ENCODE measurements around the gene MBD3.
"Not testable (repeated sequence)": the region's sequence is repeated elsewhere in the genome, so short reads cannot be mapped to it uniquely, and the experiment has no call there.

Gene MBD3

DNA sequence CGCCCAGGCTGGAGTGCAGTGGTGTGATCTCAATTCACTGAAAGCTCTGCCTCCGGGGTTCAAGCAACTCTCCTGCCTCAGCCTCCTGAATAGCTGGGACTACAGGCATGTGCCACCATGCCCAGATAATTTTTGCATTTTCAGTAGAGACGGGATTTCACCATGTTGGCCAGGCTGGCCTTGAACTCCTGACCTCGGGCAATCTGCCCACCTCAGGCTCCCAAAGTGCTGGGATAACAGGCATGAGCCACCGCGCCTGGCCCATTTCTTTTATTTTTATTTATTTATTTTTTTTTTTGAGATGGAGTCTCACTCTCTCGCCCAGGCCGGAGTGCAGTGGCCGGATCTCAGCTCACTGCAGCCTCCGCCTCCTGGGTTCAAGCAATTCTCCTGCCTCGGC lies 52.9 kb downstream of the MBD3 start:
- DNase-seq (ENCODE audit: low read depth in 2 of 2): not testable (repeated sequence)

DNA sequence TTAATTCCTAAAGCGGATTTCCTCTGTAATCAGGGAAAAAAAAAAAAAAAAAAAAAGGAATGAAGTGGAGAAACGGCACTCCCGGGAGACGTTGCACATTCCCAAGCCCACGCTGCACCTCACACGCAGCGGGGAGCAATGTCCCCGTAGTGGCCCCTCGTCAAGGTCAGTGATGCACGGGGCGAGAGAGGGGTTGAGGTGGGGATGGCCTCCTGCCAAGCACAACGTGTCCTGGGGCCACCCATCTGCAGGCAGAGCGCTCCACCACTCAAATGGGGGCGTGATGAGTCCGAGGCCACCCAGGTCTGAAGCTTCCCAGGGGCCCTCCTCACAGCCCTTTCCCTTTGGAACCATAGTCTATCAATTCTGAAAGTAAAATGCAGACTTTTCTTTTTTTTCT lies 53.7 kb downstream of the MBD3 start:
- no peak for DNase-seq (ENCODE audit: low read depth in 2 of 2)

DNA sequence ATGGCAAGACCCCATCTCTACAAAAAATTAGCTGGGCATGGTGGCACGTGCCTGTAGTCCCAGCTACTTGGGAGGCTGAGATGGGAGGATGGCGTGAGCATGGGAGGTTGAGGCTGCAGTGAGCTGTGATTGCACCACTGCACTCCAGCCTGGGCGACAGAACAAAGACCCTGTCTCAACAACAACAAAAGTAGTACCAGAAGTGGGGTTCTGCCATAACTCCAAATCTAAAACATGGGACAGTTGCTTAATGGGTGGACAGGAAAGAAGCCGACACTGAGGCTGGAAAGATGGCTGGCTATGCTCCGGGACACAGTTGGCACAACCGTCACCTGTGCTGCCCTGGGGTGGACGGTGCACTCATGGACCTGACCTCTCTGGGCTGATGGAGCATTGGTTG lies 57.0 kb downstream of the MBD3 start:
- not testable (repeated sequence) for DNase-seq (ENCODE audit: low read depth in 2 of 2)

DNA sequence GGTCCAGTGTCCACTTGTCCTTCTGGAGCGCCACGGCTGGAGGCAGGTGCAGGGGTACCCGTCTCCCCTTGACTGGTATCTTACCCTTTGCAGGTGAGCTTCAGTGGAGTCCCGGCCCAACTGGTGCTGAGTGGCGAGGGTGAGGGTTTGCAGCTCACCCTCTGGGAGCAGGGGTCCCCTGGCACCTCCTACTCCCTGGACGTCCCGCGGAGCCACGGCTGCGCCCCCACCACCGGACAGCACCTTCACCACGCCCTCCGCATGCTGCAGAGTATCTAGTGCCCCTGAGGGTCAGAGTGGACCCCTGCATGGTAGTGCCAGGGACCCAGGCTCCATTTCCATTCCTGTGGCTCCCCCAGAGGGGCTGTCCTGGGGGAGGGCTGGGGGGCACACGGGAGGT lies 57.7 kb downstream of the MBD3 start:
- DNase-seq (ENCODE audit: low read depth in 2 of 2): no peak

DNA sequence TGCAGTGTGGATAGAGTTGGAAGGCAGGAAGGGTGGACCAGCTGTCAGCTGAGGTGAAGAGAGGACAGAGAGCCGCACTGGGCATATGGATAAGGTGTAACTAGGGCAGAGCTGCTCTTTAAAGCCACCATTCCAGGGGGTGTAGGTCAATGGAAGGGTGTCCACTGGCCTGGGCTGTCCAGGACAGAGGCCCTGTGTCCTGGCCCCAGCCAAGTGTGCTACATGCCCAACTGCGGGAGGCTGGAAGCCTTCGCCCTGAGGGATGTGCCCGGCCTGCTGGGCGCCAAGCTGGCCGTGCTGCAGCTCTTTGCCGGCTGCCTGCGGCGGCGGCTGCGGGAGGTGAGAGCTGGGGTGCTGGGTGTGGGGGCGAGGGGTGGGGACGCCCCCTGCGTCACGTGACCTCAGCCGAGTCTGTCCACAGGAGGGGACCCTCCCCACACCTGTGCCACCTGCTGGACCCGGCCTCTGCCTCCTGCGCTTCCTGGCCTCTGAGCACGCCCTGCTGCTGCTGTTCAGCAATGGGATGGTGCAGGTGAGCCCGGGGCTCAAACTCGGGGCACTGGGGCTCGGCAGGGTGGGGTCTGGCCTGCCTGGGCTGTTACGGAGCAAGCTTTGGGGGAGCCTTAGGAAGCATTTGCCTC lies 59.0 kb downstream of the MBD3 start:
- DNase-seq (ENCODE audit: low read depth in 2 of 2): no peak

DNA sequence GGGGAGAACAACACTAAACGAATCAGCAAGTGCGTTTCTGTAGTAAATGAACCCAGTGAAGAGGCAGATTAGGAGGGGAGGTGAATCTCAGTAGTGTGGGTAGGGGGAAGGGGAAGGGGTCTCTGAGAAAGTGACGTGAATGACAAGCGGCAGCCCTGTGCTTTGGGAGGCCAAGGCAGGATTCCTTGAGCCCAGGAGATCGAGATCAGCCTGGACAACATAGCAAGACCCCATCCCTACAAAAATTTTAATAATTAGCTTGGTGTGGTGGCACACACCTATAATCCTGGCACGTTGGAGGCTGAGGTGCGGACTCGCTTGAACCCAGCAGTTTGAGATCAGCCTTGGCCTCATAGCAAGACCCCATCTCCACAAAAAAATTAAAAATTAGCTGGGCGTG lies 60.7 kb downstream of the MBD3 start:
- DNase-seq (ENCODE audit: low read depth in 2 of 2): no peak

DNA sequence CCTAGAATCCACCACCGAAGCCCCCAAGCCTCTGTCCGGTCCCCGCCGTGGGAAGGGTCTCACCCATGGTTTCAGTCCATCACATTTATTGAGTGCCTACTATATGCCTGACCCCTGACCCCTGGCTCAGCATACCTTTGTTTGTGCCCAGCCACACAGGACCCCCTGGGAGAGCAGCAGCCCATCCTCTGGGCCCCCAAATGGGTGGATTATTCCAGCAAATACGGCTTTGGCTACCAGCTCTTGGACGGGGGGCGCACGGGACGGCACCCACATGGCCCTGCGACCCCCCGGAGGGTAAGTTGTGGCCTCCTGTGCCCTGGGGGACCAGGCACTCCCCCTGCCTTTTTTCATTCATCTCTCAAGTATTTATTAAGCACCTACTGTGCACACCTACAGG lies 61.1 kb downstream of the MBD3 start:
- DNase-seq (ENCODE audit: low read depth in 2 of 2): no peak

DNA sequence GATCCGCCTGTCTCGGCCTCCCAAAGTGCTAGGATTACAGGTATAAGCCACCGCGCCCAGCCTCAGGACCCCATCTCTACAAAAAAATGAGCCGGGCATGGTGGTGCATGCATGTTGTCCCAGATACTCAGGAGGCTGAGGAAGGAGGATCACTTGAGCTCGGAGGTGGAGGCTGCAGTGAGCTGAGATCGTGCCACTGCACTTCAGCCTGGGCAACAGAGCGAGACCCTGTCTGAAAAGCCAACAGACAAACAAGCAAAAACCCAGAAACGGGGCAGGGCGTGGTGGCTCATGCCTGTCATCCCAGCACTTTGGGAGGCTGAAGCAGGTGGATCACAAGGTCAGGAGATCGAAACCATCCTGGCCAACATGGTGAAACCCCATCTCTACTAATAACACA lies 61.8 kb downstream of the MBD3 start:
- not testable (repeated sequence) for DNase-seq (ENCODE audit: low read depth in 2 of 2)

DNA sequence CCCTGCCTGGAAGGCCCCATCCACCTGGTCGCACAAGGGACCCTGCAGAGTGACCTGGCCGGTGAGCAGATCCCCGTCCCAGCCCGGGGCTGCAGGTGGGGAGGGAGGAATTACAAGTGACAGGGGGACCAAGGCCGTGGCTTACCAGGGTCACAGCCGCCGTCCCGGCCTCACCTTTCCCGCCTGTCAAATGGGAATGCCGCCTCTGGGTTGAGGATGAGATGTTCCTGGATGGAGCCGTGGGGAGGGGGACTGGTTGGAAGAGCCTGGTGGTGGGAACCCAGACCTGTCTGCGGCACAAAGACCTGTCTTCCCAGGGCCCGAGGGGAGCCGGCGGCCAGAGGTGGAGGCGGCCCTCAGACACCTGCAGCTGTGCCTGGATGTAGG lies 63.2 kb downstream of the MBD3 start:
- no peak for DNase-seq (ENCODE audit: low read depth in 2 of 2)

DNA sequence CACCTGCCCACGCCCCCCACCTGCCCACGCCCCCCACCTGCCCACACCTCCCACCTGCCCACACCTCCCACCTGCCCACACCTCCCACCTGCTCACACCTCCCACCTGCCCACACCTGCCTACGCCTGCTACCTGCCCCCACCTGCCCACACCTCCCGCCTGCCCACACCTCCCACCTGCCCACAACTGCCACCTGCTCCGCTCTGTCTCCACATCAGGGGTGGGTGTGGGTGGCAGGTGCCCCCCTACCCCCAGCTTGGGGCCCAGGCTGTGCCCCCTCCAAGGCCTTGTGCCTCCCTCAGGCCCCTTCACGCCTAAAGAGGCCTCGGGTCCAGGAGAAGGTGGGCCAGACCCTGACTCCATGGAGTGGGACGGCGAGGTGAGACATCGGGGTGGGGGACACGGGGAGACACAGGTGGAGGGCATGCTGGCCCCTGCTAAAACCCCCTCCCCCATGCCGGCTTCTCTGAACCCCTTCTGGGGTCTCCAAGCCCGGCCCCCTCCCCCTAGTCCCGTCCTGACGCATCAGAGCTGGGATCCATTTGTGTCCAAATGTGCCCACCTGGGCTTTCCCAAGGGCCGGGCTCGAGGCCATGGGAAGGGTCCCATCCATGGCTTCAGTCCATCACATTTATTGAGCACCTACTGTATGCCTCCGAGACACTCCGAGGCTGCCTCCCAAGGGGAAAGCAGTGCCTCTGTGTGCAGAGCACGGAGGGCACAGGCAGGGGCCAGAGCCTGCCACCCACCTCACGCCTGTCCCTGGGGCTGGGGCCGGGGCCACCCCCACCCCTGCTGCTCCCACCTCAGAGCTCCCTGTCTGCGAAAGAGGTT lies 63.9 kb downstream of the MBD3 start:
- DNase-seq (ENCODE audit: low read depth in 2 of 2): no peak

DNA sequence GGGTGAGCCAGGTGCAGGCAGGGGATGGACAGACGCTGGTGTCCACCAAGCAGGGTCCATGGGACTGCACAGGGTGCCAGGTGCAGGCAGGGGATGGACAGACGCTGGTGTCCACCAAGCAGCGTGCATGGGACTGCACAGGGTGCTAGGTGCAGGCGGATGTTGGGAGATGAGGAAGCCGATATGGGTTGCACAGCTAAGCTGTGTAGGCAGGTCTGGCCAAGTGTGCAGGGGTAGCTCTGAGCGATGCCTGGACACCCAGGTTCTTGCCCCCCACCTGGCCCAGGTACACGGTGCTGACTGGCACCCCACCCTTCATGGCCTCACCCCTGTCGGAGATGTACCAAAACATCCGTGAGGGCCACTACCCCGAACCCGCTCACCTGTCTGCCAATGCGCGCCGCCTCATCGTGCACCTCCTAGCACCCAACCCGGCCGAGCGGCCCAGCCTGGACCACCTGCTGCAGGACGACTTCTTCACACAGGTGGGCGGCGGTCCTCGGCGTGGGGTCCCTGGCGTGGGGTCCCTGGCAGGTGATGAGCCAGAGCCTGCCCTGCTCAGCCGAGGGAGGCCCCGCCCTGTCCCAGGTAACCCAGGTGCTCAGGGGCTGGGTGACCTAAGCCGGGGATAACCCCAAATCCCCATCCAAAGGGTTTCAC lies 64.9 kb downstream of the MBD3 start:
- no peak for DNase-seq (ENCODE audit: low read depth in 2 of 2)

DNA sequence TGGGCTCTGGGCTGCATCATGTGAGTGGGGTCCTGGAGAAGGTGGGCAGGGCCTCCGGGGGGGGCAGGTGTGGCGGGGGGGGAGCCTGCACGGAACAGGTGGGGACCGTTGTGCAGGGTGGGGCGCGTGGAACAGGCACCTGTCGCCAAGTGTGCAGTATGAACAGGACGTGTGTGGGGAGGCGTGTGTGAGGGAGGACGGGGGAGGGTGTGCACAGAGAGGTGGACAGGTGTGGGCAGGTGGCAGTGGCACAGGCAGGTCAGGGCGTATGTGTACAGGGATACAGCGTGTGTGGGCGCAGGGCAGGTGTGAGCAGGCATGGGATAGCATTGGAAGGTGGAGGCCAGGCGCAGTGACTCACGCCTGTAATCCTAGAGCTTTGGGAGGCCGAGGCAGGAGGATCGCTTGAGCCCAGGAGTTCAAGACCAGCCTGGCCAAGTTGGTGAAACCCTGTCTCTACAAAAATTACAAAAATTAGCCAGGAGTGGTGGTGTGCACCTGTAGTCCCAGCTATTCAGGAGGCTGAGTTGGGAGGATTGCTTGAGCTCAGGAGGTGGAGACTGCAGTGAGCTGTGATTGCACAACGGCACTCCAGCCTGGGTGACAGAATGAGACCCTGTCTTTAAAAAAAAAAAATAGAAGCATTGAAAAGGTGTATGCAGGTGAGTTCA lies 65.6 kb downstream of the MBD3 start:
- DNase-seq (ENCODE audit: low read depth in 2 of 2): no peak

DNA sequence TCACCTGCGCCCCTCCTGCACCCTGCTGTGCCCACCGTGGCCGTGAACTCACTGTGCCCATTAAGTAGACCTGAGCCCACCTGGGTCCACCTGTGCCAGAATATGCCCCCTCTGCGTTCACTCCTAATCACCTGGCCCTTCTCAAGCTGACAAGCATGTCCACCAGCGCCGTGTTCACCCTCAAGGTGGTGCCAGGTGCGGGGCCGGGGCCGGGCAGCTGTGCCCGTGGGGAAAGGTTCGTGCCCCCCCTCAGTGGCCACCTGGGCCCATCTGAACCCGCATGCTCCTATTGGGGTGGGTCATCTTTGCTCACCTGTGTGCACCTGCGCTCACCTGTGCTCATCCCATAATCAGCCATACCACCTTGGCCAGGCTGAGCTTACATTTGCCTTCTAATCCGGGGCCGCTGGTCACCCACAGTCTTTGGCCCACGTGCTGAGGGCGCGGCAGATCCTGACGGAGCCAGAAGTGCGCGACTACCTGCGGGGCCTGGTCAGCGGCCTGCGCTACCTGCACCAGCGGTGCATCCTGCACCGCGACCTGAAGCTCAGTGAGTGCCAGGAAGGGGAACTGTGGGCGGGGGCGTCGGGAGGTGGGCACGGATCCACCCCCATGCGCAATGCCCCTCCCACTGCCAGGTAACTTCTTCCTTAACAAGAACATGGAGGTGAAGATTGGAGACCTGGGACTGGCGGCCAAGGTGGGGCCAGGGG lies 66.4 kb downstream of the MBD3 start:
- no peak for DNase-seq (ENCODE audit: low read depth in 2 of 2)

DNA sequence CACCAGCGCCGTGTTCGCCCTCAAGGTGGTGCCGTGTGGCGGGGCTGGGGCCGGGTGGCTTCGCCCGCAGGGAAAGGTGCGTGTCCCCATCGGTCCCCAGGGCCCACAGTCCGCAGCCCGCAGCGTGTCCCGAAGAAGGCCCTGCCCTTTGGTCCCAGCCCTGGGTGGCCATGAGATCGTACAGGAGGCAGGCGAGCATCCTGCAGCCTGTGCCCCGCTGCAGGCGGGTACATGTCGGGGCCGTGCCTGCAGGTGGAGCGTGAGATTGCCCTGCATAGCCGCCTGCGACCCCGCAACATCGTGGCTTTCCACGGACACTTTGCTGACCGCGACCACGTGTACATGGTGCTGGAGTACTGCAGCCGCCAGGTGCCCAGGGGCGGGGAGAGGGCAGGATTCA lies 67.3 kb downstream of the MBD3 start:
- DNase-seq (ENCODE audit: low read depth in 2 of 2): no peak

DNA sequence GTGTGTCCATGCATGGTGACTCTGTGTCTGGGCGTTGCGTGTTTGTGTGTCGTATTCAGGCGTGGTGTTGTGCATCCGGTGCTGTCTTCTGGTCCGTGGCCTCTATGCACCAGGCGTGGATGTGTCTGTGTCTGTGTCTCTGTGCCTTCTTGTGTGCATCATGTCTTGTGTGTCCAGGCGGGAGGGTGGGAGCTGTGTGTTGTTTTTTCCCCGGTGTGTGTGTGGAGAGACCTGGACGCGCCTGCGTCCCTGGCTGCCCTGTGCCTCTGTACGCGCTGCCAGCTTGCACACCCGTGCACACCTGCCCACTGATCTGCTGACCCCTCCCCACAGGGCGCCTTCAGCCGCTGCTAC lies 67.7 kb downstream of the MBD3 start:
- no peak for DNase-seq (ENCODE audit: low read depth in 2 of 2)

DNA sequence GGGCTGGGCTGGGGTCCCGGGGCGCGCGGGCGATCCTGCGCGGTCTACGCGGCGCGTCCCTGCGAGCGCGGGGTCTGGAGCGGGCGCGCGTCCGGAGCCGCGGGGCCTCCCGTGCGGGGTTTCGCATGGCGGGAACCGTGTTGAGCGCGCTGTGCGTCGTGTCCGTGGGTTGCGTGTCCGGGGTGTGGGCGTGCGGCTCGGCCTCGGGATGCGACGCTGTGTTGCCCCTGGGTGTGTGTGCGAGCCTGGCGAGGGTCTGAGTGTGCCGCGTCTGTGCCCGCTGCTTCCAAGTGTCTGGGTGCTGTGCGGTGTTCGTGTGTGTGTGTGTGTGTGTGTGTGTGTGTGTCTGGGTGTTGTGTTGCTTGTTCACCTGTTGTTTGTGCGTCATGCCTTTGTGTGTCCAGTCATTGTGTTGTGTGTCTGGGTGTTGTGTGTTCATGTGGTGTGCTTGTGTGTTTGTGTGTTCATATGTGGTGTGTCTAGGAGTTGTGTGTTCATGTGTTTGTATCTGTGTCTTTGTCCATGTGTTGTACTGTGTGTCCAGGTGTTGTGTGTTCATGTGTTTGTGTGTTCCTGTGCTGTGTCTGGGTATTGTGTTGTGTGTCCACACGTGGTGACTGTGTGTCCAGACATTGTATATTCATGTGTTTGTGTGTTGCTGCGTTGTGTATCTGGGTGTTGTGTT lies 68.2 kb downstream of the MBD3 start:
- no peak for DNase-seq (ENCODE audit: low read depth in 2 of 2)

Measured in stimulated activated CD4-positive, alpha-beta T cell treated with anti-CD3 and anti-CD28 coated beads, Interleukin-1b, Interleukin-23, amount 100 ng/mL, for 1 hour (primary cell).